ENCODE measurements around the gene ST3GAL2.
"Not testable (repeated sequence)": the region's sequence is repeated elsewhere in the genome, so short reads cannot be mapped to it uniquely, and the experiment has no call there.

GRCh38 chr16:70386289-70386986, 52.5 kb downstream of the ST3GAL2 start:
- TF ChIP-seq, protein P1, sequence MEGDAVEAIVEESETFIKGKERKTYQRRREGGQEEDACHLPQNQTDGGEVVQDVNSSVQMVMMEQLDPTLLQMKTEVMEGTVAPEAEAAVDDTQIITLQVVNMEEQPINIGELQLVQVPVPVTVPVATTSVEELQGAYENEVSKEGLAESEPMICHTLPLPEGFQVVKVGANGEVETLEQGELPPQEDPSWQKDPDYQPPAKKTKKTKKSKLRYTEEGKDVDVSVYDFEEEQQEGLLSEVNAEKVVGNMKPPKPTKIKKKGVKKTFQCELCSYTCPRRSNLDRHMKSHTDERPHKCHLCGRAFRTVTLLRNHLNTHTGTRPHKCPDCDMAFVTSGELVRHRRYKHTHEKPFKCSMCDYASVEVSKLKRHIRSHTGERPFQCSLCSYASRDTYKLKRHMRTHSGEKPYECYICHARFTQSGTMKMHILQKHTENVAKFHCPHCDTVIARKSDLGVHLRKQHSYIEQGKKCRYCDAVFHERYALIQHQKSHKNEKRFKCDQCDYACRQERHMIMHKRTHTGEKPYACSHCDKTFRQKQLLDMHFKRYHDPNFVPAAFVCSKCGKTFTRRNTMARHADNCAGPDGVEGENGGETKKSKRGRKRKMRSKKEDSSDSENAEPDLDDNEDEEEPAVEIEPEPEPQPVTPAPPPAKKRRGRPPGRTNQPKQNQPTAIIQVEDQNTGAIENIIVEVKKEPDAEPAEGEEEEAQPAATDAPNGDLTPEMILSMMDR (IDR thresholded peaks at IDR 0.05) = not testable (repeated sequence)
- not testable (repeated sequence) for TF ChIP-seq POLR2A (IDR thresholded peaks at IDR 0.05)
